ENCODE results near the gene TASP1. TPM values are rescaled to one million over a fixed set of nuclear protein-coding genes. Genes with fewer than 3 reads are reported as not detected.
A peak's percentile ranks its signal among the peaks of the same experiment; 100 is the strongest.

The TASP1 gene
- total RNA-seq, 4 donors from 2014 or later, result 1.7 to 4.2 (median 2.7) TPM

GRCh38 chr20:13571662-13572061 lies 67.1 kb downstream of the TASP1 start:
- in situ Hi-C loops (cut with MboI; ENCODE audit: low sequenced_read_pairs in 4 of 4) (loop anchor here in 1 of 4 donors (25.0 kb wide), 1 partner anchor 459 kb away; no protein-coding TSS in a partner anchor), intact Hi-C loops (cut with DNase I; ENCODE audit: low total_unique reads) (no loop called here)
- no peaks in the 10 kb centered on the region for H3K9me3 ChIP-seq
- no peaks in the 10 kb centered on the region for H3K27me3 ChIP-seq
- H3K27ac ChIP-seq, result no peak overlapping the region
- no peak for ATAC-seq
- no peak overlapping the region for H3K4me3 ChIP-seq
- no peaks in the 10 kb centered on the region for H3K36me3 ChIP-seq
- no peak for TF ChIP-seq POLR2A (IDR thresholded peaks at IDR 0.05)
- no peak for TF ChIP-seq CTCF (IDR thresholded peaks at IDR 0.05 in 4 of 5, conservative IDR thresholded peaks at IDR 0.05 in 1 of 5)
- DNase-seq, result no peak
- peaks cover 7 to 8% of the 10 kb centered on the region in 2 donors for H3K4me1 ChIP-seq

GRCh38 chr20:13567663-13568062 lies 71.1 kb downstream of the TASP1 start:
- Histone ChIP-seq H3K36me3 (no peaks in the 10 kb centered on the region), H3K9me3 (no peaks in the 10 kb centered on the region), H3K4me1 (peaks cover 8 to 16% of the 10 kb centered on the region in 2 donors), H3K27ac (peak overlapping the region in 1 of 4 donors; percentile 8), H3K27me3 (no peaks in the 10 kb centered on the region), H3K4me3 (no peak overlapping the region)
- TF ChIP-seq CTCF (IDR thresholded peaks at IDR 0.05 in 4 of 5, conservative IDR thresholded peaks at IDR 0.05 in 1 of 5) (no peak), POLR2A (IDR thresholded peaks at IDR 0.05) (no peak)
- in situ Hi-C loops (cut with MboI; ENCODE audit: low sequenced_read_pairs in 4 of 4) (loop anchor here in 1 of 4 donors (25.0 kb wide), 1 partner anchor 455 kb away; no protein-coding TSS in a partner anchor), intact Hi-C loops (cut with DNase I; ENCODE audit: low total_unique reads) (no loop called here)
- ATAC-seq, result peak in 1 of 2 donors; percentile 90
- peak; percentile 6 to 12 for DNase-seq

- no peaks in the 10 kb centered on the region for H3K36me3 ChIP-seq
- no peak overlapping the region for H3K4me3 ChIP-seq
- peaks cover 8 to 16% of the 10 kb centered on the region in 2 donors for H3K4me1 ChIP-seq
- intact Hi-C loops (cut with DNase I; ENCODE audit: low total_unique reads) (no loop called here), in situ Hi-C loops (cut with MboI; ENCODE audit: low sequenced_read_pairs in 4 of 4) (loop anchor here in 1 of 4 donors (25.0 kb wide), 1 partner anchor 452 kb away; no protein-coding TSS in a partner anchor)
- no peaks in the 10 kb centered on the region for H3K9me3 ChIP-seq
- no peak overlapping the region for H3K27ac ChIP-seq
- DNase-seq, result no peak
- H3K27me3 ChIP-seq, result no peaks in the 10 kb centered on the region
- ATAC-seq, result no peak
- no peak for TF ChIP-seq CTCF (IDR thresholded peaks at IDR 0.05 in 4 of 5, conservative IDR thresholded peaks at IDR 0.05 in 1 of 5)
- no peak for TF ChIP-seq POLR2A (IDR thresholded peaks at IDR 0.05)
These were observed 74.9 kb downstream of the TASP1 start for GRCh38 chr20:13563854-13564253.

- intact Hi-C loops (cut with DNase I; ENCODE audit: low total_unique reads), result no loop called here
- no peak for ATAC-seq
- H3K4me3 ChIP-seq, result no peak overlapping the region
These were observed 84.0 kb downstream of the TASP1 start for GRCh38 chr20:13554706-13555105.

More at GRCh38 chr20:13554706-13555105, 84.0 kb downstream of the TASP1 start:
- in situ Hi-C loops (cut with MboI; ENCODE audit: low sequenced_read_pairs in 4 of 4), result loop anchor here in 1 of 4 donors (25.0 kb wide), 1 partner anchor 442 kb away; no protein-coding TSS in a partner anchor
- DNase-seq, result no peak
- Histone ChIP-seq H3K4me1 (no peaks in the 10 kb centered on the region), H3K27ac (no peak overlapping the region), H3K27me3 (no peaks in the 10 kb centered on the region), H3K36me3 (no peaks in the 10 kb centered on the region), H3K9me3 (no peaks in the 10 kb centered on the region)
- TF ChIP-seq CTCF (IDR thresholded peaks at IDR 0.05 in 4 of 5, conservative IDR thresholded peaks at IDR 0.05 in 1 of 5) (no peak), POLR2A (IDR thresholded peaks at IDR 0.05) (no peak)

Measured in gastrocnemius medialis (tissue), 4 donors.